GM18867 (cell line): ENCODE measurements around the gene RFC4.

Experiments used
- ATAC-seq: cut with Tn5 transposase; IDR thresholded peaks from one replicate; pipeline ENCODE4 v1.9.1; 2021; ENCODE audit warnings: mild to moderate bottlenecking, moderate library complexity; ENCODE audit not compliant: unreplicated experiment

Gene RFC4

GRCh38 chr3:186787642-186788481, 18.4 kb downstream of the RFC4 start:
- no peak for ATAC-seq

- ATAC-seq = no peak
Measured at GRCh38 chr3:186786922-186787321, 19.4 kb downstream of the RFC4 start.

- ATAC-seq = no peak
Measured at GRCh38 chr3:186785495-186786018, 20.7 kb downstream of the RFC4 start.

- ATAC-seq = no peak
Measured at GRCh38 chr3:186784820-186785494, 21.3 kb downstream of the RFC4 start.

GRCh38 chr3:186783731-186784515, 22.4 kb downstream of the RFC4 start:
- ATAC-seq = peak; percentile 53

- peak; percentile 64 for ATAC-seq
Measured at GRCh38 chr3:186783058-186783730, 23.1 kb downstream of the RFC4 start, which contains the start of gene EIF4A2. EIF4A2 (plus strand) TSS chr3:186783577; CDS start chr3:186783611, 34 bp downstream.

GRCh38 chr3:186782542-186783057, 23.7 kb downstream of the RFC4 start:
- peak; percentile 19 for ATAC-seq

- no peak for ATAC-seq
Measured at GRCh38 chr3:186779204-186779603, 27.1 kb downstream of the RFC4 start.

- no peak for ATAC-seq
Measured at GRCh38 chr3:186775999-186776398, 30.3 kb downstream of the RFC4 start.

GRCh38 chr3:186772701-186773417, 33.4 kb downstream of the RFC4 start:
- peak; percentile 96 for ATAC-seq

- peak; percentile 18 for ATAC-seq
Measured at GRCh38 chr3:186772281-186772694, 34.0 kb downstream of the RFC4 start.

- ATAC-seq = no peak
Measured at GRCh38 chr3:186760897-186761447, 45.3 kb downstream of the RFC4 start.

GRCh38 chr3:186760141-186760833, 46.0 kb downstream of the RFC4 start:
- ATAC-seq = no peak

GRCh38 chr3:186759231-186759930, 46.9 kb downstream of the RFC4 start:
- no peak for ATAC-seq

GRCh38 chr3:186757686-186758220, 48.5 kb downstream of the RFC4 start:
- no peak for ATAC-seq

GRCh38 chr3:186757214-186757613, 49.1 kb downstream of the RFC4 start:
- ATAC-seq = no peak

GRCh38 chr3:186754871-186755270, 51.4 kb downstream of the RFC4 start:
- no peak for ATAC-seq

GRCh38 chr3:186754006-186754405, 52.3 kb downstream of the RFC4 start:
- ATAC-seq = no peak
